HCT116 (cell line): ENCODE results near the gene TWF2. TPM values are rescaled to one million over a fixed set of nuclear protein-coding genes. Genes with fewer than 3 reads are reported as not detected.

ENCODE experiments used
- ATAC-seq: fragments of 200-7000 bp; cut with Tn5 transposase; 2 replicates; pipeline ENCODE4 v1.9.1; 2020; ENCODE audit warnings: mild to moderate bottlenecking, moderate library complexity
- BruUV-seq: library from RNA; stranded (reverse); fragments of 400-500 nt; replicated peaks from 2 replicates; lab custom pipeline; 2021; lab: Mats Ljungman, UMichigan
- CTCF ChIA-PET: fragments of 300-600 bp; sonication (Branson Sonifier 250); formaldehyde crosslinking; loops from one replicate; lab custom pipeline; 2021; ENCODE audit warnings: antibody characterized with exemption; lab: Charles Lee
- POLR2A ChIA-PET: fragments of 300-600, 350-600 bp; sonication (Branson Sonifier 250); formaldehyde crosslinking; loops from one replicate; lab custom pipeline; 2021; ENCODE audit warnings: antibody characterized with exemption; lab: Charles Lee
- RAD21 ChIA-PET, 2 experiments: fragments of 300-600 bp; sonication (Branson Sonifier 250); formaldehyde crosslinking; loops; one replicate each; lab custom pipeline; 2023; ENCODE audit warnings: low total read pairs in 2 of 2; ENCODE audit not compliant: uncharacterized antibody in 2 of 2, unreplicated experiment in 2 of 2, low non-redundant PET in 1 of 2; lab: Charles Lee
- DNase-seq: peaks from one replicate; pipeline ENCODE4 v3.0.0-alpha.2; 2010; ENCODE audit warnings: low read depth, low spot score
- H2AFZ ChIP-seq: fragments of 200-600 bp; shearing (Covaris generic), sonication (generic); 2 replicates; pipeline ENCODE4 v1.6.1; 2017; ENCODE audit warnings: low read depth, mixed run types, mixed read lengths, antibody characterized with exemption, low read length; ENCODE audit not compliant: poor library complexity, severe bottlenecking
- H3K27ac ChIP-seq: 2 replicates; pipeline ENCODE4 v1.5.1; 2012; ENCODE audit warnings: low read depth, low read length
- H3K27me3 ChIP-seq: fragments of 200-600 bp; sonication (generic); 2 replicates; pipeline ENCODE4 v1.6.1; 2016; ENCODE audit warnings: mixed run types, low read length, mixed read lengths; ENCODE audit not compliant: insufficient read depth
- H3K36me3 ChIP-seq, 2 experiments: fragments of 200-500 bp in 1 of 2; fragments of 200-600 bp in 1 of 2; sonication (Bioruptor generic) in 1 of 2; sonication (generic) in 1 of 2; 2 replicates each; pipeline versions ENCODE4 v1.5.1 to v1.6.1; 2014 to 2016; ENCODE audit warnings: low read length in 2 of 2, inconsistent platforms in 1 of 2, mixed read lengths in 1 of 2, mixed run types in 1 of 2; ENCODE audit not compliant: insufficient read depth in 2 of 2, control insufficient read depth in 1 of 2
- H3K4me1 ChIP-seq, 2 experiments: fragments of 200-600 bp in 1 of 2; sonication (generic) in 1 of 2; 2 replicates each; pipeline versions ENCODE4 v1.5.1 to v1.6.1; 2012 to 2017; ENCODE audit warnings: low read length in 2 of 2, inconsistent platforms in 1 of 2, mild to moderate bottlenecking in 1 of 2, mixed read lengths in 1 of 2, mixed run types in 1 of 2, moderate library complexity in 1 of 2; ENCODE audit not compliant: insufficient read depth in 2 of 2, control insufficient read depth in 1 of 2
- H3K4me2 ChIP-seq: fragments of 200-600 bp; sonication (generic); 2 replicates; pipeline ENCODE4 v1.6.1; 2017; ENCODE audit warnings: mixed run types, low read length, mixed read lengths
- H3K4me3 ChIP-seq, 2 experiments: fragments of 200-600 bp in 1 of 2; sonication (generic) in 1 of 2; replicated peaks in 1 of 2; 2 replicates each; pipeline ENCODE4 v1.5.1; 2011 to 2016; ENCODE audit warnings: low read length in 2 of 2, control low read depth in 1 of 2, low read depth in 1 of 2, mild to moderate bottlenecking in 1 of 2, mixed read lengths in 1 of 2, mixed run types in 1 of 2
- H3K79me2 ChIP-seq: fragments of 200-600 bp; sonication (generic); 2 replicates; pipeline ENCODE4 v1.6.1; 2017; ENCODE audit warnings: mild to moderate bottlenecking, mixed run types, low read length, moderate library complexity, mixed read lengths; ENCODE audit not compliant: insufficient read depth
- H3K9ac ChIP-seq: fragments of 200-600 bp; sonication (generic); 2 replicates; pipeline ENCODE4 v1.6.1; 2016; ENCODE audit warnings: low read length, mixed read lengths
- H3K9me2 ChIP-seq: fragments of 200-600 bp; sonication (generic), shearing (Covaris generic); 2 replicates; pipeline ENCODE4 v1.6.1; 2017; ENCODE audit warnings: mixed run types, mild to moderate bottlenecking, moderate library complexity; ENCODE audit not compliant: insufficient read depth
- H3K9me3 ChIP-seq, 2 experiments: fragments of 200-500 bp in 1 of 2; fragments of 200-600 bp in 1 of 2; sonication (Bioruptor generic) in 1 of 2; sonication (generic) in 1 of 2; 2 replicates each; pipeline ENCODE4 v1.6.1; 2014 to 2017; ENCODE audit warnings: low read length in 2 of 2, mixed read lengths in 2 of 2, inconsistent platforms in 1 of 2, low read depth in 1 of 2, mild to moderate bottlenecking in 1 of 2, mixed run types in 1 of 2, moderate library complexity in 1 of 2; ENCODE audit not compliant: control insufficient read depth in 1 of 2, insufficient read depth in 1 of 2
- H4K20me1 ChIP-seq: fragments of 200-600 bp; sonication (generic), shearing (Covaris generic); 2 replicates; pipeline ENCODE4 v1.6.1; 2017; ENCODE audit warnings: mixed run types, mild to moderate bottlenecking, moderate library complexity; ENCODE audit not compliant: insufficient read depth
- EGR1 ChIP-seq: IDR thresholded peaks from 2 replicates; pipeline ENCODE4 v1.6.1; 2012; ENCODE audit warnings: low read depth
- EZH2 ChIP-seq: fragments of 200-600 bp; sonication (generic); IDR thresholded peaks from 2 replicates; pipeline ENCODE4 v1.6.1; 2017; ENCODE audit warnings: antibody characterized with exemption, mixed run types
- EZH2phosphoT487 ChIP-seq: fragments of 200-600 bp; IDR thresholded peaks from 2 replicates; pipeline ENCODE4 v1.6.1; 2018; ENCODE audit warnings: antibody characterized with exemption, borderline replicate concordance
- FOSL1 ChIP-seq: IDR thresholded peaks from 2 replicates; pipeline ENCODE4 v1.6.1; 2012; ENCODE audit warnings: low read depth
- JUND ChIP-seq: IDR thresholded peaks from 2 replicates; pipeline ENCODE4 v1.6.1; 2012
- ZFX ChIP-seq: fragments of 450-650 bp; IDR thresholded peaks from 2 replicates; pipeline ENCODE4 v1.6.1; 2017
- intact Hi-C: fragments of 100-400 bp; cut with micrococcal nuclease; formaldehyde crosslinking; loops from 2 replicates; pipeline ENCODE4 v1.10.0; 2022
- total RNA-seq: library from RNA; stranded (reverse); gene quantifications from one replicate; pipeline ENCODE4 v1.2.1, GENCODE V29; 2021; ENCODE audit not compliant: unreplicated experiment
- TF ChIP-seq, protein P1 (sequence below): IDR thresholded peaks from 2 replicates; pipeline ENCODE4 v1.6.1; 2012
- TF ChIP-seq, protein P2 (sequence below): IDR thresholded peaks from 2 replicates; pipeline ENCODE4 v1.6.1; 2012

Gene TWF2
- total RNA-seq, 1 experiment from 2014 or later, result 100 TPM

GRCh38 chr3:52283306-52283705 lies 44.3 kb upstream of the TWF2 start:
- H4K20me1 ChIP-seq, result no peaks in the 10 kb centered on the region
- 0 out of 2 replicates have a peak overlapping the region, but pooled peaks have one; percentile 4 for H3K9ac ChIP-seq
- H3K27me3 ChIP-seq, result no peaks in the 10 kb centered on the region
- DNase-seq (no peak), ATAC-seq (no peak)
- ChIA-PET CTCF (no interaction called here), POLR2A (interaction anchor here (0.6 to 0.7 kb wide), 2 partner anchors 12 to 1555 kb away, joined by 3 to 4 read pairs; no protein-coding TSS in a partner anchor), RAD21 (no interaction called here)
- H3K4me3 ChIP-seq, result no peak overlapping the region
- no peaks in the 10 kb centered on the region for H3K36me3 ChIP-seq
- H3K4me1 ChIP-seq, result peaks cover 10 to 48% of the 10 kb centered on the region in 2 experiments; a peak in 3 of 4 replicates
- intact Hi-C loops, result no loop called here
- no peak overlapping the region for H2AFZ ChIP-seq
- H3K9me2 ChIP-seq, result no peaks in the 10 kb centered on the region
- H3K27ac ChIP-seq, result no peak overlapping the region
- peak overlapping the region; percentile 60; the same call in 1 of the 2 replicates for H3K4me2 ChIP-seq
- H3K9me3 ChIP-seq, result no peaks in the 10 kb centered on the region
- no TSS peak for BruUV-seq
- no peak for TF ChIP-seq EZH2
- TF ChIP-seq ZFX, result no peak
- TF ChIP-seq FOSL1, result no peak
- no peak for TF ChIP-seq EGR1
- TF ChIP-seq, protein P1, sequence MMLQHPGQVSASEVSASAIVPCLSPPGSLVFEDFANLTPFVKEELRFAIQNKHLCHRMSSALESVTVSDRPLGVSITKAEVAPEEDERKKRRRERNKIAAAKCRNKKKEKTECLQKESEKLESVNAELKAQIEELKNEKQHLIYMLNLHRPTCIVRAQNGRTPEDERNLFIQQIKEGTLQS, result no peak
- peaks cover 7% of the 10 kb centered on the region for H3K79me2 ChIP-seq

DNA sequence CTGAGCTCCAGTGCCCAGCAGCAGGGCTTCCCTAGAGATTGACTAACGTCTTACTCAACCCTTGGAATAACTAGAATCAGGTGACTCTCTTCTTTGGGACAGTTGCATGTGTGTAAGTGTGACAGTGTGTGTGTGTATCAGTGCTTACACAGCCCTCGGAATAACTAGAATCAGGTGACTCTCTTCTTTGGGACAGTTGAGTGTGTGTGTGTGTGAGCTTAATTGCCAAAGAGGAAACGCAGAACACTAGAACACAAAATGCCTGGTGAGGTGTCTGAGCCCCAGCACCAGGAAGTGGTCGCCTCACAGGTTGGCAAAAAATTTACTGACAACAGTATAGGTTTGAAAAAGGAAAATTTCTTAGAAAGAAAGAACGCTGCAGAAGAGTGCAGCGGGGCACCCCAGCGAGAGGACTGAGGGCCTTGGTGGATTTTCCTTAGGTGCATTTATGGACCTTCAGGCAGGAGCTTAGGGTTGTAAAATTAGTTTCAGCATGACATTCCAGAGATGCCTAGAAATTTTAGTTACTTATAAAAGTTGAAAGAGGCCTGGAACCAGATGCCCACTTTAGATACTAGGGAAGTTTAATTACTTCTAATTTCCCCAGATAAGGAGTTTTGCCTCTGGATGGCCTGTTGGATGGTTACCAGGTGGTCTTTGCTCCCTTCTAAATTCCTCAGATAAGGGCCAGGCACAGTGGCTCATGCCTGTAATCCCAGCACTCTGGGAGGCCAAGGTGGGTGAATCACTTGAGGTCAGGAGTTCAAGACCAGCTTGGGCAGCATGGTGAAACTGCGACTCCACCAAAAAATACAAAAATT lies 43.2 kb upstream of the TWF2 start:
- Histone ChIP-seq H3K9me3 (no peaks in the 10 kb centered on the region), H3K4me1 (peaks cover 10 to 49% of the 10 kb centered on the region in 2 experiments; a peak in 3 of 4 replicates), H3K27ac (no peak overlapping the region), H3K9me2 (no peaks in the 10 kb centered on the region), H3K36me3 (no peaks in the 10 kb centered on the region), H3K9ac (peak overlapping the region; percentile 19), H3K79me2 (peaks cover 17% of the 10 kb centered on the region), H3K27me3 (no peaks in the 10 kb centered on the region), H3K4me2 (peak overlapping the region; percentile 60), H4K20me1 (no peaks in the 10 kb centered on the region), H3K4me3 (peak overlapping the region in 1 of 2 experiments; percentile 14; a peak in 1 of 4 replicates), H2AFZ (no peak overlapping the region)
- TF ChIP-seq, protein P2, sequence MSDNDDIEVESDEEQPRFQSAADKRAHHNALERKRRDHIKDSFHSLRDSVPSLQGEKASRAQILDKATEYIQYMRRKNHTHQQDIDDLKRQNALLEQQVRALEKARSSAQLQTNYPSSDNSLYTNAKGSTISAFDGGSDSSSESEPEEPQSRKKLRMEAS, result no peak
- no peak for TF ChIP-seq EZH2phosphoT487
- TF ChIP-seq JUND, result no peak
- no peak for ATAC-seq
- intact Hi-C loops, result no loop called here
- CTCF ChIA-PET, result interaction anchor here (1.3 to 1.5 kb wide), 2 partner anchors 45 to 62 kb away, joined by 4 to 5 read pairs; no protein-coding TSS in a partner anchor
- POLR2A ChIA-PET, result no interaction called here
- no TSS peak for BruUV-seq
- no peak for DNase-seq
- RAD21 ChIA-PET, result no interaction called here
